Smooth muscle cell (in vitro differentiated cells): Measurements from ENCODE around the gene ZMAT2. TPM values are rescaled to one million over a fixed set of nuclear protein-coding genes. Genes with fewer than 3 reads are reported as not detected.
A peak's percentile ranks its signal among the peaks of the same experiment; 100 is the strongest.
"Not testable (repeated sequence)": the region's sequence is repeated elsewhere in the genome, so short reads cannot be mapped to it uniquely, and the experiment has no call there.

ENCODE experiments used
- DNase-seq: peaks from one replicate; lab custom pipeline; 2025; ENCODE audit not compliant: unreplicated experiment; lab: John Stamatoyannopoulos, UW
- H2AFZ ChIP-seq: fragments of 200-600 bp; sonication (generic); 2 replicates; pipeline ENCODE4 v1.6.0; 2016; ENCODE audit warnings: antibody characterized with exemption, low read depth, mild to moderate bottlenecking
- H3F3A ChIP-seq: fragments of 200-600 bp; sonication (generic); 2 replicates; pipeline ENCODE4 v1.6.0; 2017; ENCODE audit warnings: antibody characterized with exemption, low read depth
- H3K27ac ChIP-seq: fragments of 200-600 bp; sonication (generic); 2 replicates; pipeline ENCODE4 v1.5.1; 2016; ENCODE audit warnings: low read depth, mild to moderate bottlenecking
- H3K27me3 ChIP-seq: fragments of 200-600 bp; sonication (generic); 2 replicates; pipeline ENCODE4 v1.6.1; 2016; ENCODE audit warnings: low read depth, mild to moderate bottlenecking
- H3K36me3 ChIP-seq: fragments of 200-600 bp; sonication (generic); 2 replicates; pipeline ENCODE4 v1.5.1; 2016; ENCODE audit warnings: low read depth
- H3K4me1 ChIP-seq: fragments of 200-600 bp; sonication (generic); 2 replicates; pipeline ENCODE4 v1.5.1; 2016; ENCODE audit warnings: low read depth
- H3K4me2 ChIP-seq: fragments of 200-600 bp; sonication (generic); 2 replicates; pipeline ENCODE4 v1.6.0; 2016; ENCODE audit warnings: mild to moderate bottlenecking
- H3K4me3 ChIP-seq: fragments of 200-600 bp; sonication (generic); 2 replicates; pipeline ENCODE4 v1.5.1; 2016; ENCODE audit warnings: mild to moderate bottlenecking
- H3K79me2 ChIP-seq: fragments of 200-600 bp; sonication (generic); 2 replicates; pipeline ENCODE4 v1.6.0; 2016; ENCODE audit warnings: low read depth, mild to moderate bottlenecking
- H3K9ac ChIP-seq: fragments of 200-600 bp; sonication (generic); 2 replicates; pipeline ENCODE4 v1.6.0; 2016; ENCODE audit warnings: low read depth
- H3K9me3 ChIP-seq: fragments of 200-600 bp; sonication (generic); replicated peaks from 2 replicates; pipeline ENCODE4 v1.5.1; 2016; ENCODE audit warnings: low read depth
- H4K20me1 ChIP-seq: fragments of 200-600 bp; sonication (generic); 2 replicates; pipeline ENCODE4 v1.6.0; 2016; ENCODE audit warnings: low read depth
- WGBS: methylation state at CpG from one replicate; pipeline ENCODE4 v1.1.7; 2016; ENCODE audit warnings: low lambda C conversion rate; 5-methylcytosine and 5-hydroxymethylcytosine counted together
- polyA plus RNA-seq: library from polyadenylated mRNA; unstranded; fragments of >200 nt; fragmentation: Nextera tagmentation; extraction: Ambion mirVana; gene quantifications from 2 replicates; pipeline ENCODE4 v1.2.1, GENCODE V29; 2016
- total RNA-seq: library from RNA; depleted of rRNA; stranded (reverse); fragments of >200 nt; gene quantifications from 2 replicates; pipeline ENCODE4 v1.2.3, GENCODE V29; 2014
- TF ChIP-seq, protein P1 (sequence below): fragments of 200-600 bp; sonication (generic); IDR thresholded peaks from 2 replicates; pipeline ENCODE4 v1.5.1; 2017; ENCODE audit warnings: borderline replicate concordance, mild to moderate bottlenecking, antibody characterized with exemption; ENCODE audit not compliant: insufficient read depth, poor library complexity, severe bottlenecking

The ZMAT2 gene
- total and polyA plus RNA-seq, 2 experiments from 2014 or later = 32.9 to 34.6 TPM

DNA sequence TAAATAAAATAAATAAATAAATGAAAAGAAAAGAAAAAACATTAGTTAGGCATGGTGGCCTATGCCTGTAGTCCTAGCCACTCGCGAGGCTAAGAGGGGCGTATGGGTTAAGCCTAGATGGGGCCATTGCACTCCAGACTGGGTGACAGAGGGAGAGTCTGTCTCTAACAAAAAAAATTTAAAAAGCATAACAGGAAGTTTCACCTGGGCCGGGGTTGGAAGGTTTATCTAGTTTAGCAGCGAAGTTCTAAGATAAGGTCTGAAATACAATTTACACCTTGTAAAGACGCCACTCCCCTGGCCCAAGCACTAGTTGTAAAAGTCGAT lies 18.0 kb downstream of the ZMAT2 start:
- no peak overlapping the region for H2AFZ ChIP-seq
- no peaks in the 10 kb centered on the region for H3K36me3 ChIP-seq
- H3K79me2 ChIP-seq = no peaks in the 10 kb centered on the region
- H4K20me1 ChIP-seq = no peaks in the 10 kb centered on the region
- H3K9ac ChIP-seq = no peak overlapping the region
- no peak for DNase-seq
- H3K27me3 ChIP-seq = no peaks in the 10 kb centered on the region
- TF ChIP-seq, protein P1, sequence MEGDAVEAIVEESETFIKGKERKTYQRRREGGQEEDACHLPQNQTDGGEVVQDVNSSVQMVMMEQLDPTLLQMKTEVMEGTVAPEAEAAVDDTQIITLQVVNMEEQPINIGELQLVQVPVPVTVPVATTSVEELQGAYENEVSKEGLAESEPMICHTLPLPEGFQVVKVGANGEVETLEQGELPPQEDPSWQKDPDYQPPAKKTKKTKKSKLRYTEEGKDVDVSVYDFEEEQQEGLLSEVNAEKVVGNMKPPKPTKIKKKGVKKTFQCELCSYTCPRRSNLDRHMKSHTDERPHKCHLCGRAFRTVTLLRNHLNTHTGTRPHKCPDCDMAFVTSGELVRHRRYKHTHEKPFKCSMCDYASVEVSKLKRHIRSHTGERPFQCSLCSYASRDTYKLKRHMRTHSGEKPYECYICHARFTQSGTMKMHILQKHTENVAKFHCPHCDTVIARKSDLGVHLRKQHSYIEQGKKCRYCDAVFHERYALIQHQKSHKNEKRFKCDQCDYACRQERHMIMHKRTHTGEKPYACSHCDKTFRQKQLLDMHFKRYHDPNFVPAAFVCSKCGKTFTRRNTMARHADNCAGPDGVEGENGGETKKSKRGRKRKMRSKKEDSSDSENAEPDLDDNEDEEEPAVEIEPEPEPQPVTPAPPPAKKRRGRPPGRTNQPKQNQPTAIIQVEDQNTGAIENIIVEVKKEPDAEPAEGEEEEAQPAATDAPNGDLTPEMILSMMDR = no peak
- H3K4me3 ChIP-seq = peak overlapping the region; percentile 32
- no peaks in the 10 kb centered on the region for H3K9me3 ChIP-seq
- H3K4me2 ChIP-seq = peak overlapping the region; percentile 76
- H3F3A ChIP-seq = no peaks in the 10 kb centered on the region
- WGBS = 74% methylated on average over 7 of the region's 7 CpGs
- H3K27ac ChIP-seq = peak overlapping the region; percentile 76
- no peaks in the 10 kb centered on the region for H3K4me1 ChIP-seq

- 75% methylated on average over 6 of the region's 6 CpGs for WGBS
- not testable (repeated sequence) for H3K4me1 ChIP-seq, H4K20me1 ChIP-seq, H3K9me3 ChIP-seq, H3K27ac ChIP-seq, H3K4me3 ChIP-seq, DNase-seq, H3K27me3 ChIP-seq, H3F3A ChIP-seq, H3K79me2 ChIP-seq, H3K4me2 ChIP-seq, H2AFZ ChIP-seq, H3K36me3 ChIP-seq, H3K9ac ChIP-seq
These were observed 20.5 kb downstream of the ZMAT2 start for GRCh38 chr5:140720738-140721137.

GRCh38 chr5:140721395-140721794 lies 21.1 kb downstream of the ZMAT2 start:
- H3K79me2 ChIP-seq, H3K4me1 ChIP-seq, H3K9ac ChIP-seq, H3K27me3 ChIP-seq, H3K36me3 ChIP-seq, H3K4me2 ChIP-seq, H4K20me1 ChIP-seq, H3F3A ChIP-seq, DNase-seq, H2AFZ ChIP-seq, H3K9me3 ChIP-seq, H3K4me3 ChIP-seq, H3K27ac ChIP-seq: not testable (repeated sequence)
- 79% methylated on average over 4 of the region's 5 CpGs for WGBS

DNA sequence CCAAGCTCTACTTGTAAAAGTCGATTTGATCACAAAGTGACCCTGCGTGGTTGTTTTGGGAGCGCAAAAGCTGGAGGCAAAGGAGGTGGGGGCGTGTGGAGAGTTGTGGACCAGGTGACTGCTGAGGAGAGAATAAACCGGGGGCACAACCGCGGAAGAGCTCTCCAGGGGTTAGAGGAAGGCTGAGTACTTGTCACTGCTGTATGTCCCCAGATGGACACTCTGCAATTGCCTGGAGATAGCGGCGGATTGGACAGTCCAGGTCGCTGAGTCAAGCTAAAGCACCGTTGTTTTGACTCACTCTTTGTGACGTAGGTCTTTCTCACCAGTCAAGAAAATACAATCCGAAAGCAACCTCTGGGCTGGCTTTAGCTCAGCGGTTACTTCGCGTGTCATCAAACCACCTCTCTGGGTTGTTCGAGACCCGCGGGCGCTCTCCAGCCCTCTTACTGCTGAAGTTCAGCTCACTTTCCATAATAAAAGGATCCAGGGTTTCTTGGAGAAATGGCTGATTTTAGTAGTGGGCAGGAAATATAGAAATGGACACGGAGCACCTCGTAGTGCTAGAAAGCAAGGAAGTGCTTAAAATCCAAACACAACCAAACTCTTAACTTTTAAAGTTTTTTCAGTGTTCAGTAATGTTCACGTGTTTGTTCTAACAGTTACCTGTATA lies 25.7 kb downstream of the ZMAT2 start:
- Histone ChIP-seq H3K27ac (no peak overlapping the region), H4K20me1 (no peaks in the 10 kb centered on the region), H3K36me3 (no peaks in the 10 kb centered on the region), H3K27me3 (no peaks in the 10 kb centered on the region), H3K9ac (no peak overlapping the region), H3F3A (no peaks in the 10 kb centered on the region), H3K4me3 (peak overlapping the region; percentile 57), H3K9me3 (no peaks in the 10 kb centered on the region), H3K79me2 (no peaks in the 10 kb centered on the region), H3K4me1 (no peaks in the 10 kb centered on the region), H2AFZ (no peak overlapping the region), H3K4me2 (peak overlapping the region; percentile 86)
- TF ChIP-seq, protein P1 = no peak
- WGBS = 10% methylated on average over 23 of the region's 23 CpGs
- DNase-seq = peak; percentile 15

- H3K4me1 ChIP-seq = no peaks in the 10 kb centered on the region
- no peak overlapping the region for H3K4me3 ChIP-seq
- H3K9me3 ChIP-seq = no peaks in the 10 kb centered on the region
- H3K4me2 ChIP-seq = no peak overlapping the region
- H3K79me2 ChIP-seq = no peaks in the 10 kb centered on the region
- H3K9ac ChIP-seq = no peak overlapping the region
- no peaks in the 10 kb centered on the region for H3F3A ChIP-seq
- no peaks in the 10 kb centered on the region for H3K36me3 ChIP-seq
- no peak overlapping the region for H2AFZ ChIP-seq
- no peak for DNase-seq
- TF ChIP-seq, protein P1 = no peak
- H4K20me1 ChIP-seq = no peaks in the 10 kb centered on the region
- no peaks in the 10 kb centered on the region for H3K27me3 ChIP-seq
- no peak overlapping the region for H3K27ac ChIP-seq
- WGBS = 75% methylated on average over 4 of the region's 4 CpGs
These were observed 32.9 kb downstream of the ZMAT2 start for GRCh38 chr5:140733098-140733497.
